K562 (cell line): Measurements from ENCODE around the gene BCL10. TPM values are rescaled to one million over a fixed set of nuclear protein-coding genes. Genes with fewer than 3 reads are reported as not detected.

Experiments used
- CXXC5 ChIP-seq: fragments of 250-450 bp; sonication (Bioruptor Pico); IDR thresholded peaks from 2 replicates; pipeline ENCODE4 v1.8.0; 2022; ENCODE audit warnings: inconsistent platforms, mild to moderate bottlenecking, moderate library complexity
- HMGN3 ChIP-seq: IDR thresholded peaks from 2 replicates; pipeline ENCODE4 v1.6.1; 2011; ENCODE audit warnings: borderline replicate concordance, low read depth, mild to moderate bottlenecking, mixed read lengths, low read length; ENCODE audit not compliant: insufficient read length; ENCODE audit errors: extremely low read depth
- ILF3 ChIP-seq: fragments of 450-650 bp; IDR thresholded peaks from 2 replicates; pipeline ENCODE4 v1.6.1; 2018; ENCODE audit warnings: antibody characterized with exemption, mild to moderate bottlenecking, moderate library complexity, borderline replicate concordance
- RERE ChIP-seq: sonication (generic); formaldehyde crosslinking; IDR thresholded peaks from 2 replicates; pipeline ENCODE4 v1.8.0; 2023; ENCODE audit warnings: missing genetic modification reagents, mild to moderate bottlenecking, borderline replicate concordance
- TFAM ChIP-seq: fragments of 250-450 bp; sonication (Bioruptor Pico); conservative IDR thresholded peaks from 2 replicates; pipeline ENCODE4 v1.5.0; 2021; ENCODE audit warnings: mild to moderate bottlenecking, moderate library complexity
- XRCC5 ChIP-seq: fragments of 200-400 bp; formaldehyde crosslinking; IDR thresholded peaks from 2 replicates; pipeline ENCODE4 v1.6.1; 2017; ENCODE audit warnings: low read depth, mild to moderate bottlenecking, low read length
- ZNF263 ChIP-seq: sonication (generic); formaldehyde crosslinking; IDR thresholded peaks from 2 replicates; pipeline ENCODE4 v1.8.0; 2022; ENCODE audit warnings: mild to moderate bottlenecking, missing genetic modification reagents, borderline replicate concordance
- ZNF3 ChIP-seq: fragments of 250-450 bp; sonication (Bioruptor Pico); IDR thresholded peaks from 2 replicates; pipeline ENCODE4 v1.5.0; 2021; ENCODE audit warnings: mild to moderate bottlenecking, moderate library complexity
- ZNF398 ChIP-seq: fragments of 250-450 bp; sonication (Bioruptor Pico); IDR thresholded peaks from 2 replicates; pipeline ENCODE4 v1.8.0; 2021; ENCODE audit warnings: moderate library complexity, mild to moderate bottlenecking, inconsistent platforms
- ZNF408 ChIP-seq: fragments of 250-450 bp; sonication (Bioruptor Pico); IDR thresholded peaks from 2 replicates; pipeline ENCODE4 v1.4.0; 2020; ENCODE audit warnings: low read depth, mild to moderate bottlenecking, moderate library complexity
- ZZZ3 ChIP-seq: fragments of 450-650 bp; IDR thresholded peaks from 2 replicates; pipeline ENCODE4 v1.6.1; 2016; ENCODE audit warnings: antibody characterized with exemption, mild to moderate bottlenecking, moderate library complexity
- polyA plus RNA-seq, 8 experiments: library from polyadenylated mRNA; depleted of rRNA in 4 of 8; stranded (reverse) in 5 of 8; unstranded in 3 of 8; fragments of >200 nt; fragmentation: Nextera tagmentation in 2 of 8; fragmentation: Illumina TruSeq in 1 of 8; extraction: Ambion mirVana in 2 of 8; extraction: Trizol in 1 of 8; gene quantifications; 2 replicates each; pipeline versions ENCODE4 v1.2.1 to v1.2.3, GENCODE V29; 2011 to 2014; ENCODE audit warnings: inconsistent platforms in 1 of 8, missing spikeins in 1 of 8
- total RNA-seq, 7 experiments: library from RNA; depleted of rRNA in 6 of 7; stranded (reverse); fragments of >200 nt in 6 of 7; fragmentation: Illumina TruSeq in 2 of 7; extraction: Trizol in 2 of 7; gene quantifications; 2 replicates each; pipeline versions ENCODE4 v1.2.1 to v1.2.3, GENCODE V29; 2011 to 2021; ENCODE audit warnings: low replicate concordance in 1 of 7
- TF ChIP-seq, protein P1 (sequence below): IDR thresholded peaks from 3 replicates; pipeline ENCODE4 v1.6.1; 2011; ENCODE audit warnings: borderline replicate concordance, mild to moderate bottlenecking; ENCODE audit not compliant: insufficient read length, insufficient read depth
- TF ChIP-seq, protein P2 (sequence below): IDR thresholded peaks from 2 replicates; pipeline ENCODE4 v1.6.1; 2016; ENCODE audit warnings: missing genetic modification characterization, missing compliant biosample characterization
- TF ChIP-seq, protein P3 (sequence below): fragments of 450-650 bp; formaldehyde crosslinking; IDR thresholded peaks from 2 replicates; pipeline ENCODE4 v1.4.0; 2020; ENCODE audit warnings: mild to moderate bottlenecking, mixed read lengths

BCL10 gene
- total and polyA plus RNA-seq, 9 of the 15 experiments (the other 6 are each of a cell fraction or from before 2014, with no cell fraction given) = 8.0 to 19.4 (median 12.3) TPM

- TF ChIP-seq ZNF398 (no peak), CXXC5 (no peak; the same call in 1 of the 2 replicates), ILF3 (no peak), ZZZ3 (no peak), XRCC5 (no peak), HMGN3 (no peak), ZNF408 (no peak), RERE (no peak), TFAM (no peak), ZNF3 (no peak), ZNF263 (CRISPR knock-in tag) (no peak)
- TF ChIP-seq, protein P1, sequence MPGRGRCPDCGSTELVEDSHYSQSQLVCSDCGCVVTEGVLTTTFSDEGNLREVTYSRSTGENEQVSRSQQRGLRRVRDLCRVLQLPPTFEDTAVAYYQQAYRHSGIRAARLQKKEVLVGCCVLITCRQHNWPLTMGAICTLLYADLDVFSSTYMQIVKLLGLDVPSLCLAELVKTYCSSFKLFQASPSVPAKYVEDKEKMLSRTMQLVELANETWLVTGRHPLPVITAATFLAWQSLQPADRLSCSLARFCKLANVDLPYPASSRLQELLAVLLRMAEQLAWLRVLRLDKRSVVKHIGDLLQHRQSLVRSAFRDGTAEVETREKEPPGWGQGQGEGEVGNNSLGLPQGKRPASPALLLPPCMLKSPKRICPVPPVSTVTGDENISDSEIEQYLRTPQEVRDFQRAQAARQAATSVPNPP = no peak
- TF ChIP-seq, protein P2, sequence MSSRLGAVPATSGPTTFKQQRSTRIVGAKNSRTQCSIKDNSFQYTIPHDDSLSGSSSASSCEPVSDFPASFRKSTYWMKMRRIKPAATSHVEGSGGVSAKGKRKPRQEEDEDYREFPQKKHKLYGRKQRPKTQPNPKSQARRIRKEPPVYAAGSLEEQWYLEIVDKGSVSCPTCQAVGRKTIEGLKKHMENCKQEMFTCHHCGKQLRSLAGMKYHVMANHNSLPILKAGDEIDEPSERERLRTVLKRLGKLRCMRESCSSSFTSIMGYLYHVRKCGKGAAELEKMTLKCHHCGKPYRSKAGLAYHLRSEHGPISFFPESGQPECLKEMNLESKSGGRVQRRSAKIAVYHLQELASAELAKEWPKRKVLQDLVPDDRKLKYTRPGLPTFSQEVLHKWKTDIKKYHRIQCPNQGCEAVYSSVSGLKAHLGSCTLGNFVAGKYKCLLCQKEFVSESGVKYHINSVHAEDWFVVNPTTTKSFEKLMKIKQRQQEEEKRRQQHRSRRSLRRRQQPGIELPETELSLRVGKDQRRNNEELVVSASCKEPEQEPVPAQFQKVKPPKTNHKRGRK = no peak
- TF ChIP-seq, protein P3, sequence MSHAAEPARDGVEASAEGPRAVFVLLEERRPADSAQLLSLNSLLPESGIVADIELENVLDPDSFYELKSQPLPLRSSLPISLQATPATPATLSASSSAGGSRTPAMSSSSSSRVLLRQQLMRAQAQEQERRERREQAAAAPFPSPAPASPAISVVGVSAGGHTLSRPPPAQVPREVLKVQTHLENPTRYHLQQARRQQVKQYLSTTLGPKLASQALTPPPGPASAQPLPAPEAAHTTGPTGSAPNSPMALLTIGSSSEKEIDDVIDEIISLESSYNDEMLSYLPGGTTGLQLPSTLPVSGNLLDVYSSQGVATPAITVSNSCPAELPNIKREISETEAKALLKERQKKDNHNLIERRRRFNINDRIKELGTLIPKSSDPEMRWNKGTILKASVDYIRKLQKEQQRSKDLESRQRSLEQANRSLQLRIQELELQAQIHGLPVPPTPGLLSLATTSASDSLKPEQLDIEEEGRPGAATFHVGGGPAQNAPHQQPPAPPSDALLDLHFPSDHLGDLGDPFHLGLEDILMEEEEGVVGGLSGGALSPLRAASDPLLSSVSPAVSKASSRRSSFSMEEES (CRISPR knock-in tag) = no peak
Measured at GRCh38 chr1:85244271-85245061, 32.0 kb downstream of the BCL10 start (continued).
